CD4-positive, alpha-beta T cell treated with Interleukin-10 for 1 hour (primary cell): Measurements from ENCODE around the gene F2.

Experiments used
- DNase-seq: peaks from one replicate; pipeline ENCODE4 v3.0.0-alpha.2; 2020

The F2 gene

DNA sequence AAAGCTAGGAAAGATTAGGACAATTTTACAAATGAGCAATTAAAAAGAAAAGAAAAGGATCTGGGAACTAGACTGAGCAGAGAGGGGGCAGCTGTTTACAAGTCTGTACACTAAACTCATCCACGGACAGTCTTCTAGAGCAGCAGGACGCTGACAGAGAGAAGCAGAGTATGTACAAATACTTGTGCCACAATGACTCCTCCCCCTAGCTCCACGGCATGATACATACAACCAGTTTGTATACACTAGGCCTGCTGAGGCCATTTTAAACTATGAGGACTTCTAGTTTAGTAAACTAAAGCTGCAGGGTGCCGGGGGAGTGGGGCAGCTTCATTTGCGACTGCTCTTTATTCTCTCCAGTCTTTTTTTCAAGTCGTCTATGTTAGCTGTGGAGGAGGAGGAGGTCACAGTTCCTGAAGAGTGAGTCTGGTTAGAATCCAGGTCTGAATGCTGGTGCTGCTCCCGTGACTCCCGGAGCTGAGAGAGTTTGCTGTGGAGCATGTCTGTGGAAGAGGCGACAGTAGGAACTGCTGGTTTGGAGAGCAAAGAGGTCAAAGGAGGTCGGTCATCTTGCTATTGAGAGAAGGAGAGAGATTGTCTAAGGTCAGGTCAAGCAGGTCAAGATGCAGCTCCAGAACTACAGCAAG lies 24.8 kb downstream of the F2 start:
- no peak for DNase-seq

DNA sequence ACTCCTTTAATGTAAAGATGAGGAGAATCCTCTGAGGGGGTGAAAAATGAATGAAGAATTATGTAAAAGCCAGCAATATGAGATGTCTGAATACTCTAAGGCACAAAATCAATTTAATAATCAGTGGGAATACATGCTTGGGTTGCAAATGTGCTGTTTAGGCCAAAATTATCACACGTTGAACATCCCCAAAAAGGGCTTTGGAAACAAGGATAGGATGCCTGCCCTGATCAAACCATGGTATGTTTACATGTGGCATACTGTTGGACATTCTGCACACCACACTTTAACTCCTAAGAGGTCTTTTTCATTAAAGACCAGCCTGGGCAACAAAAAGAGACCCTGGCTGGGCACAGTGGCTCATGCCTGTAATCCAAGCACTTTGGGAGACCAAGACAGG lies 26.3 kb downstream of the F2 start:
- DNase-seq, result no peak

DNA sequence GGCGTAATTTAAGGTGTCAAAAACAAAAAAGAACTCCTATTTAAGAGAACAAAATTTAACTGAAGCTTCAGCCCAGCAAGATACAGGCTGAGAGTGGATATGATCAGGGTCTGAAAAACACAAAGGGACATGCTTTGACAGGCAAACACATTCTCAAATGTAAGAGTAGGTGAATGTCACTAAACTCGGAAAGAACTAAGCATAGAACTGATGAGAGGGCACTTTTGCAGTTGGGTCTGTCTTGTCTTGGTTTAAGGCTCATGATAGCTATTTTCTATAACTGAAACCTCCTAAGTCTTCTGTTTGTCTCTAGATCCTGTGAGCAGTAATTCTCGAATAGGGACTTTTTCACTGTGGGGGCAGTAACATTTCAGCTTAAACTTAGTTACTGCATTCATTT lies 27.0 kb downstream of the F2 start:
- DNase-seq, result no peak

GRCh38 chr11:46747150-46747549 lies 28.1 kb downstream of the F2 start:
- DNase-seq, result no peak

- no peak for DNase-seq
Measured at GRCh38 chr11:46755962-46756361, 36.9 kb downstream of the F2 start.

DNA sequence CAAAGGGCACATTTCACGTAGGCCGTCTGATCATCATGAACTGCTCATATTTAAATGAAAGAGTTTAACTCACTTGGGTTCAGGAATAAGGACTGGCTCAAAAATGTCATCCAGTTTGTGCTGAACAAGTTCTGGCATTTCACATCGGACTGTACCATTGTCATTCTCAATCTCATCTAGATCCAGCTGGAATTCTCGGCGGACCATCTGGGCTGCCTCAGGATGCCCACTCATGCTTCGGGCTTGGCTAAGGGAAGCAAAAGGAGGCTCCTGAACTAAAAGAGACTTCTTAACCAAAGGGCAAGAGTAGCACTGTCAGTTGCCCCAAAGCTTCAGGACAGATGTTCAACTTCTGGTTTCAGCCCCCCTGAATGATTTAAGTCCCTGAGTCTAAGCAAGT lies 40.2 kb downstream of the F2 start:
- DNase-seq, result no peak

DNA sequence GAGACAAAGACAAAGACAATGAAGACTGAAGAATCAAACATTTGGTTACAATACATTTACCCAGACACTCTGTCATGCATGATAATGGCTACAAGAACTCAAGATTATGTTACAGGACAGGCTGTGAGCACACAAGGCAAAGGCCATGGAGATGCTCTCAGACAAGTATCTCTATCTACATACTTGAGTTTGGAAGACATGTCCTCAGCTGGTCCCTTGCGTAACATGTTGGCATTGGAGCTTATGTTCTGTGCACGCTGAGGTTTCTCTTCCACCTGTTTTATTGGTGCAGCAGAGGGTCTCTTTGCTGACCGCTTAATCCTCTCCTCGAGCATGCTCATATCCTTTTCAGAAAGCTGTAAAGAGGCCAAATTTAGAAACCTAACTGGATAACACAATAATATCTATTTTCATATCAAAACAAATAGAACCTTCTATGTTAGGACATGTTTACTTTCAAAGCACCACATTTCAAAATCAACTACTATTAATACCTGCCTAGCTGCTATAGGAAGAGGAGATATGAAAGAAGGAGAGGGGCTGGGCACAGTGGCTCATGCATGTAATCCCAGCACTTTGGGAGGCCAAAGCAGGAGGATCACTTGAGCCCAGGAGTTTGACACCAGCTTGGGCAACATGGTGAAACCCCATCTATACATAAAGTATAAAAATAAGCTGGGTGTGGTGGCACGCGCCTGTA lies 41.6 kb downstream of the F2 start:
- no peak for DNase-seq

DNA sequence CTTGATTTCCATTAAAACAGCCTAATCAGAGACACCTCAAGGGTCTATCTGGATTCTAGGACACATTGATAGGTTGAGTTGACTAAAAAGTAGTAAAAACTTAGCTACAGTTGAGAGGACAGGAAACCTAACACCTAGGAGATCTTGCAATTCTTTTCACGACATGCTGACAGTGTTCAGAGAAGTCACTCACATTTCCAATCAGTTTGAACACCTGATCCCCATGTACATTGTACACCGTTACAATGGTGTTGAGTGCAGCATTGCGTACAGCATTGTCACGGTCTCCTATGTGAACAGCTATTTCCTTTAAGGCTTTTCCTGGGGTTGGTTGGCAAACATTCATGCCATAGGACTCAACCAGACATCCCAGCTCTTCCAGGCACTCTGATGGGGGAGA lies 42.8 kb downstream of the F2 start:
- no peak for DNase-seq

DNA sequence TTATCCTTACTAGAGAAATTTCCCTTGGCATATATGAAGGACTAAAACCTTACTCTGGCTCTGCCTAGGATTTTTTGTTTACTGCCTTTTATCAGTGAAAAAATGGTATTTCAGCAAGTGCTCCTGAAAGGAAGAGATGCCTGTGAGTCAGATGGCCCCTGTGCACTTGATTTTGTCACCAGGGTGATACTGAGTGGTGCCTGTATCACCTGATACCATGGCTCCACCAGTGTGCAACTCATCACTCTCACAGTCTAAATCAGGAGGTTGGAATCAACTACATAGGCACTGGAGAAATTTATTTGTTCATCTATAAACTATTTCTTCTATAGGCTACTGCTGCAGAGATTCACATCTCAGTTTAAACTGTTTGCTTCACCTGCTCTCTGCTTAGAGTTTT lies 43.2 kb downstream of the F2 start:
- DNase-seq, result no peak

- no peak for DNase-seq
Measured at GRCh38 chr11:46766656-46767055, 47.6 kb downstream of the F2 start.

DNA sequence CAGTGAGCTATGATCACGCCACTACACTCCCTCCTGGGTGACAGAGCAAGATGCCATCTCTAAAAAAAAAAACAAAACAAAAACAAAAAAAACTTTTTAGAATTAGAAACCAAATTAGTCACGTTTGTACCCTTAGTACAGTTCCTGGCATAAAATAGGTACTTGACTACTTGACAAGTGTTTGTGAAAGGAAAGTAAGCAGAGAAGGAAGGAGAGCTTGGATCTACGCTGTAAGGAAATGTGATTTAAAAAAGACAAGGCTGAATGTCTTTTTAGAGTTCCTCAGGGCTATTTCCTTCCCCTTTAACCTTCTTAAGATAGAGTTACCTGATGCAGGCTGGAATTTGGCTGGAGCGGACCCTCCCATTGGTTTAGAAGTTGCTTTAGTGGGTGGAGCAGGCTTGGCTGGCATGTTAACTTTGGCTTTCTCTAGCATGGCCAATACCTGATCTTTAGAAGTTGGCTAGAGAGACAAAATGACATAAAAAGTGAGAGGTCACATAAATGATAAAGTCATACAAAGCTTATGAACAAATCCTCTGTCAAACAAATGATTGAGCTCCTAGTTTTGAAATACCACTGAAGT lies 50.7 kb downstream of the F2 start:
- DNase-seq, result no peak

- no peak for DNase-seq
Measured at GRCh38 chr11:46776878-46777277, 57.9 kb downstream of the F2 start.

DNA sequence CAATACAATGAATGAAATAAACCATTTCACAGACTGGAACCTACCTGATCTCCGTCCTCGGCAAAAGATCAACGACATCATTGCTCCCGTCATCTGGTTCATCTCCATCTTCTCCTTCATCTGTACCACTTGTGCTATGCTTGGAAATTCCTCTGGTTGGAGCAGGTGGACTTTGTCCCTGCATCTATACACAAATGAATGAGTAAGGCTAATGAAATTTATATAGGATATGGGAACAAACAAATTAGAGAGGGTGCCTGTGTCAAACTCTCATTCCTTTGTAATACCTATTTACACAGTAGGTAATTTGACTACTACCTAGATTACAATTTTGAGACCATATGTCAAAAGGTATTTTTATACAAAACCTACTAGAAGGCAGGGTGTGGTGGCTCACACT lies 59.4 kb downstream of the F2 start:
- DNase-seq, result no peak
